Retinal pigment epithelial cell (primary cell): ENCODE results near the gene CES4A.
A peak's percentile ranks its signal among the peaks of the same experiment; 100 is the strongest.

Experiments
- DNase-seq: peaks from one replicate; pipeline ENCODE4 v3.0.0-alpha.2; 2010; ENCODE audit warnings: low read depth
- H3K4me3 ChIP-seq: 2 replicates; pipeline ENCODE4 v1.5.1; 2011; ENCODE audit warnings: mild to moderate bottlenecking, low read length, control low read depth, moderate library complexity
- TF ChIP-seq, protein P1 (sequence below): conservative IDR thresholded peaks from 2 replicates; pipeline ENCODE4 v1.5.1; 2011; ENCODE audit warnings: low read depth, low read length, control low read depth, inconsistent platforms

CES4A gene

DNA sequence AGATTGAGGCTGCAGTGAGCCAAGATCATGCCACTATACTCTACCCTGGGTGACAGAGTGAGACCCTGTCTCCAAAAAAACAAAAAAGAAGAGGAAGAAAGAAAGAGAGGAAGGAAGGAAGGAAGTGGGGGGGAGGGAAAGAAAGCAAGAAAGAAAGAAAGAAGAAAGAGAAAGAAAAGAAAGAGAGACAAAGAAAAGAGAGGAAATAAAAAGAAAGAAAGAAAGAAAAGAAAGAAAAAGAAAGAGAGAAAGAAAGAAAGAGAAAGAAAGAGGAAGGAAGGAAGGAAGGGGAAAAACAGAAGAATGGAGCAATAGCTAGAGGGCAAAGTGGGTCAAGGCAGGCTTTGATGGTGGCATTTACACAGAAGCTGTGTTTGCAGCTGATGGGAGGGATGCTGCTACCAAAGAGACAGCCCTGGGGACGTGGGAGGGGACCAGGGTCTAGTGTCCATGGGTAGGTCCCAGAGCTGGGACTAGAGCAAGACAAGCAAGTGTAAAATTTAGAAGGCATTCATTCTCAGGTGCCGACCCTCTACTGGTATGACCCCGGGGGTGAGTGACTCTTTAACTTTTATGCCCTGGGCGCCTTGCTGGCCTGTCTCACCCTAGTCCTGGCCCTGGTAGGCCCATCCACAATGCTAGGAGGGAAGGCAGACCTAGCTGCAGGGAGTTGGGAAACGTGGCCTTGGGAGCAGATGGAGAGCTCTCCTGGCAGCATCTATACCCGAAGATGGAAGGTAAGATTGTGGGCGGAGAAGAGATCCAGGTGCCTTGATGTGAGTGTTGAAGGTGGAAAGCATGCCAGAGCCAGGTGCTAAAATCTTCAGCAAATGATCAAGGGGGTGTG lies 29.3 kb upstream of the CES4A start:
- TF ChIP-seq, protein P1, sequence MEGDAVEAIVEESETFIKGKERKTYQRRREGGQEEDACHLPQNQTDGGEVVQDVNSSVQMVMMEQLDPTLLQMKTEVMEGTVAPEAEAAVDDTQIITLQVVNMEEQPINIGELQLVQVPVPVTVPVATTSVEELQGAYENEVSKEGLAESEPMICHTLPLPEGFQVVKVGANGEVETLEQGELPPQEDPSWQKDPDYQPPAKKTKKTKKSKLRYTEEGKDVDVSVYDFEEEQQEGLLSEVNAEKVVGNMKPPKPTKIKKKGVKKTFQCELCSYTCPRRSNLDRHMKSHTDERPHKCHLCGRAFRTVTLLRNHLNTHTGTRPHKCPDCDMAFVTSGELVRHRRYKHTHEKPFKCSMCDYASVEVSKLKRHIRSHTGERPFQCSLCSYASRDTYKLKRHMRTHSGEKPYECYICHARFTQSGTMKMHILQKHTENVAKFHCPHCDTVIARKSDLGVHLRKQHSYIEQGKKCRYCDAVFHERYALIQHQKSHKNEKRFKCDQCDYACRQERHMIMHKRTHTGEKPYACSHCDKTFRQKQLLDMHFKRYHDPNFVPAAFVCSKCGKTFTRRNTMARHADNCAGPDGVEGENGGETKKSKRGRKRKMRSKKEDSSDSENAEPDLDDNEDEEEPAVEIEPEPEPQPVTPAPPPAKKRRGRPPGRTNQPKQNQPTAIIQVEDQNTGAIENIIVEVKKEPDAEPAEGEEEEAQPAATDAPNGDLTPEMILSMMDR: no peak
- no peak for DNase-seq
- no peak overlapping the region for H3K4me3 ChIP-seq

GRCh38 chr16:66959704-66960161 lies 28.7 kb upstream of the CES4A start:
- no peak for DNase-seq
- H3K4me3 ChIP-seq: no peak overlapping the region
- TF ChIP-seq, protein P1: no peak

DNA sequence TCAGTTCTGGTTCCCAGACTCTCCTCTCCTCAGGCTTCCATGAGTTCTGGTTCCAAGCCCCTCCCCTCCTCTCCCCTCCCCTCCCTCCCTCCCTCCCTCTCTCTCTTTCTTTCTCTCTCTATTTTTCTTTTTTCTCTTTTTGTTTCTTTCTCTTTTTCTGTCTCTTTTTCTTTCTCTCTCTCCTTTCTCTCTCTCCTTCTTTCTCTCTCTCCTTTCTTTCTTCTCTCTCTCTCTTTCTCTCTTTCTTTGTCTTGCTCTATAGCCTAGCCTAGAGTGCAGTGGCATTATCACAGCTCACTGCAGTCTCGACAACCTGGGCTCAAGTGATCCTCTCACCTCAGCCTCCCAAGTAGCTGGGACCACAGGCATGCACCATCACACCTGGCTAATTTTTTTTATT lies 28.1 kb upstream of the CES4A start:
- no peak for DNase-seq
- H3K4me3 ChIP-seq: no peak overlapping the region
- TF ChIP-seq, protein P1: no peak

GRCh38 chr16:66961065-66961744 lies 27.2 kb upstream of the CES4A start, which contains the start of gene CES3:
TSS of gene CES3 (plus strand) at chr16:66961266. CDS start at chr16:66961308, 42 bp downstream.
- DNase-seq: no peak
- no peak within 1 kb of the TSS for H3K4me3 ChIP-seq
- TF ChIP-seq, protein P1: peak; percentile 92

DNA sequence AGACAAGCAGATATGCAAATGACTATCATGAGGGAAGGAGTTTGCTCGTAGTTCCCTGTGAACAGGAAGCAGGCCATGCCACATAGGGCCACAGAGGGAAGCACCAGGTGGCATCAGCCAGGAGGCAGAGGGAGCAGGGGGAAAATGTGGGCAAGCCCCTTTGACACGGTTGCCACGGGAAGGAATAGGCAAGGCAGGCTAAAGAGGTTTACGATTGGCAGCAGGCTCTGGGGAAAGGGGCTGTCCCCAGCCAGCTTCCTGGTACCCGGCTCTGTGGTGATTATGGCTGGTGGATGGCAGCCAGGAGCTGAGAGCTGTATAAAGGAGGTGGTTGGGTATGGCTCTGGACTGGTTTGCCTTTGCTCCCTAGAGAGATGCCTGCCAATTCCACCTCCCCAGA lies 26.5 kb upstream of the CES4A start:
- TF ChIP-seq, protein P1: no peak
- DNase-seq: no peak
- no peak overlapping the region for H3K4me3 ChIP-seq

DNA sequence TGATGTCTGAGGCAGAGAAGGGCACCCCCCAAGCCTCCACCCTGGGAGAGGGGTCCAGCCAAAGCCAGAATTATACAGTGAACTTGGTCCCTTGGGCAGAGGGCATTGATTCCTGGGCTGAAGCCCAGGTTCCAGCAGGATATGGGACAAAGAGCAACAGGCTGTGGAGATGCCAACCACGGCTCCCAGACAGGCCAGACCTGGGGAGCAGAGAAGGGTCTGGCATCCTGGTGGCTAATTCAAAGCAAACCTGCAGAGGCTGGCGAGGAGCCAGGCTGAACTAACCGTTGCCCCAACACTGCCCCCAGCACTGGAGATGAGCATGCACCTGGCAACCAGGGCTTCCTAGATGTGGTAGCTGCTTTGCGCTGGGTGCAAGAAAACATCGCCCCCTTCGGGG lies 24.3 kb upstream of the CES4A start:
- no peak overlapping the region for H3K4me3 ChIP-seq
- no peak for DNase-seq
- TF ChIP-seq, protein P1: no peak
